ENCODE results near the gene SAC3D1. TPM values are rescaled to one million over a fixed set of nuclear protein-coding genes. Genes with fewer than 3 reads are reported as not detected.

Gene SAC3D1
- total and polyA plus RNA-seq, 2 donors (not counting 1 experiment from before 2014, with no cell fraction given): 3.1 to 8.6 TPM

GRCh38 chr11:65035579-65035978 lies 5.4 kb upstream of the SAC3D1 start:
- DNase-seq (ENCODE audit: low read depth in 2 of 2): no peak
- H3K9me3 ChIP-seq (ENCODE audit: control insufficient read depth, insufficient read depth, low read depth, low read length): no peaks in the 10 kb centered on the region
- H3K79me2 ChIP-seq (ENCODE audit: control insufficient read depth, insufficient read depth, low read length): no peaks in the 10 kb centered on the region
- H3K27me3 ChIP-seq (ENCODE audit: control insufficient read depth, insufficient read depth, low read length): no peaks in the 10 kb centered on the region
- peaks cover 7% of the 10 kb centered on the region for H3K36me3 ChIP-seq (ENCODE audit: control insufficient read depth, insufficient read depth, low read length)
- H3K9ac ChIP-seq (ENCODE audit: insufficient read depth, low read length): no peak overlapping the region
- H3K4me2 ChIP-seq (ENCODE audit: extremely low read depth, insufficient read depth, low read length): no peak overlapping the region
- H4K20me1 ChIP-seq (ENCODE audit: control insufficient read depth, extremely low read depth, insufficient read depth, low read length): no peaks in the 10 kb centered on the region
- no peak overlapping the region for H3K27ac ChIP-seq (ENCODE audit: insufficient read depth, low read length)
- no peaks in the 10 kb centered on the region for H3K4me1 ChIP-seq (ENCODE audit: control insufficient read depth, extremely low read depth, insufficient read depth, low read length)
- H2AFZ ChIP-seq (ENCODE audit: low read length): no peak overlapping the region
- TF ChIP-seq EZH2 (IDR thresholded peaks at IDR 0.05; ENCODE audit: low read length, missing control alignments): no peak
- TF ChIP-seq, protein P1, sequence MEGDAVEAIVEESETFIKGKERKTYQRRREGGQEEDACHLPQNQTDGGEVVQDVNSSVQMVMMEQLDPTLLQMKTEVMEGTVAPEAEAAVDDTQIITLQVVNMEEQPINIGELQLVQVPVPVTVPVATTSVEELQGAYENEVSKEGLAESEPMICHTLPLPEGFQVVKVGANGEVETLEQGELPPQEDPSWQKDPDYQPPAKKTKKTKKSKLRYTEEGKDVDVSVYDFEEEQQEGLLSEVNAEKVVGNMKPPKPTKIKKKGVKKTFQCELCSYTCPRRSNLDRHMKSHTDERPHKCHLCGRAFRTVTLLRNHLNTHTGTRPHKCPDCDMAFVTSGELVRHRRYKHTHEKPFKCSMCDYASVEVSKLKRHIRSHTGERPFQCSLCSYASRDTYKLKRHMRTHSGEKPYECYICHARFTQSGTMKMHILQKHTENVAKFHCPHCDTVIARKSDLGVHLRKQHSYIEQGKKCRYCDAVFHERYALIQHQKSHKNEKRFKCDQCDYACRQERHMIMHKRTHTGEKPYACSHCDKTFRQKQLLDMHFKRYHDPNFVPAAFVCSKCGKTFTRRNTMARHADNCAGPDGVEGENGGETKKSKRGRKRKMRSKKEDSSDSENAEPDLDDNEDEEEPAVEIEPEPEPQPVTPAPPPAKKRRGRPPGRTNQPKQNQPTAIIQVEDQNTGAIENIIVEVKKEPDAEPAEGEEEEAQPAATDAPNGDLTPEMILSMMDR (conservative IDR thresholded peaks at IDR 0.05 in 1 of 2, IDR thresholded peaks at IDR 0.05 in 1 of 2; ENCODE audit: low read depth in 1 of 2, low read length in 2 of 2): no peak
- no peak overlapping the region for H3K4me3 ChIP-seq (replicated peaks in 1 of 4; ENCODE audit: control extremely low read depth in 1 of 4, insufficient read depth in 1 of 4, low read depth in 3 of 4, low read length in 4 of 4)

DNA sequence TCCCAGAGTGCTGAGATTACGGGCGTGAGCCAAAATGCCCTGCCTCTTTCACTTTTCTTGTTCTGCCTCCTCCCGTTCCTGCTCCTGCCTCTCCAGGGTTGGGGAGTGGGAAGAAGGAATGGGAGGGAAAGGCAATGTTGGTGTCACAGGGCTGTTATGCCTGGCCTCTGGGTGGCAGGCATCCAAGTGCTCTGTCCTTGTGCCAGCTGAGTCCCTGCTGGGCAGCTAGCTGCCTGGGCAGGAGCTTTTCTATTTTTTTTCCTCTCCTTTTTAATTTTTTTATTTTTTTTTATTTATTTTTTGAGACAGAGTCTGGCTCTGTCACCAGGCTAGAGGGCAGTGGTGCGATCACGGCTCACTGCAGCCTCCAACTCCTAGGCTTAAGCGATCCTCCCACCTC lies 4.1 kb upstream of the SAC3D1 start:
- no peak for TF ChIP-seq EZH2 (IDR thresholded peaks at IDR 0.05; ENCODE audit: low read length, missing control alignments)
- TF ChIP-seq, protein P1 (conservative IDR thresholded peaks at IDR 0.05 in 1 of 2, IDR thresholded peaks at IDR 0.05 in 1 of 2; ENCODE audit: low read depth in 1 of 2, low read length in 2 of 2): no peak
- H4K20me1 ChIP-seq (ENCODE audit: control insufficient read depth, extremely low read depth, insufficient read depth, low read length): no peaks in the 10 kb centered on the region
- H3K9me3 ChIP-seq (ENCODE audit: control insufficient read depth, insufficient read depth, low read depth, low read length): no peaks in the 10 kb centered on the region
- H3K36me3 ChIP-seq (ENCODE audit: control insufficient read depth, insufficient read depth, low read length): peaks cover 7% of the 10 kb centered on the region
- peaks cover 4% of the 10 kb centered on the region for H3K79me2 ChIP-seq (ENCODE audit: control insufficient read depth, insufficient read depth, low read length)
- no peaks in the 10 kb centered on the region for H3K27me3 ChIP-seq (ENCODE audit: control insufficient read depth, insufficient read depth, low read length)
- H3K9ac ChIP-seq (ENCODE audit: insufficient read depth, low read length): no peak overlapping the region
- no peak overlapping the region for H2AFZ ChIP-seq (ENCODE audit: low read length)
- no peak overlapping the region for H3K4me2 ChIP-seq (ENCODE audit: extremely low read depth, insufficient read depth, low read length)
- no peak for DNase-seq (ENCODE audit: low read depth in 2 of 2)
- H3K4me3 ChIP-seq (replicated peaks in 1 of 4; ENCODE audit: control extremely low read depth in 1 of 4, insufficient read depth in 1 of 4, low read depth in 3 of 4, low read length in 4 of 4): no peak overlapping the region
- no peaks in the 10 kb centered on the region for H3K4me1 ChIP-seq (ENCODE audit: control insufficient read depth, extremely low read depth, insufficient read depth, low read length)
- no peak overlapping the region for H3K27ac ChIP-seq (ENCODE audit: insufficient read depth, low read length)

DNA sequence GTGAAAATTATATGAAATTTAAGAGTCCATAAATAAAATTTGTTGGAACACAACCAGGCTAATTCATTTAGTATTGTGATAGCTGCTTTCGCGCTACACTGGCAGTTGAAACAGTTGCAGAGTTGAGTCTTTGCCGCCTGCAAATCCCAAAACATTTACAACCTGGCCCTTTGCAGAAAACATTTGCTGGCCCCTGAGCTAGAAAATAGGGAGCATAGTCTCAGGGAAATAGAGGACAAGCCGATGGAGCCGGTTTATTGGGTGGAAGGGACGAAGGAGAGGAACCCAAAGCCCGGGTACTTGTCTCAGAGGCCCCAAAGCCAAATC lies 527 bp upstream of the SAC3D1 start:
- Histone ChIP-seq H3K4me2 (ENCODE audit: extremely low read depth, insufficient read depth, low read length) (peak overlapping the region; percentile 67), H3K9me3 (ENCODE audit: control insufficient read depth, insufficient read depth, low read depth, low read length) (no peaks in the 10 kb centered on the region), H3K4me1 (ENCODE audit: control insufficient read depth, extremely low read depth, insufficient read depth, low read length) (no peaks in the 10 kb centered on the region), H4K20me1 (ENCODE audit: control insufficient read depth, extremely low read depth, insufficient read depth, low read length) (no peaks in the 10 kb centered on the region), H2AFZ (ENCODE audit: low read length) (peak overlapping the region; percentile 64), H3K36me3 (ENCODE audit: control insufficient read depth, insufficient read depth, low read length) (peaks cover 11% of the 10 kb centered on the region), H3K4me3 (replicated peaks in 1 of 4; ENCODE audit: control extremely low read depth in 1 of 4, insufficient read depth in 1 of 4, low read depth in 3 of 4, low read length in 4 of 4) (peak overlapping the region; percentile 53 to 72 (median 66)), H3K27me3 (ENCODE audit: control insufficient read depth, insufficient read depth, low read length) (no peaks in the 10 kb centered on the region), H3K79me2 (ENCODE audit: control insufficient read depth, insufficient read depth, low read length) (peaks cover 9% of the 10 kb centered on the region), H3K27ac (ENCODE audit: insufficient read depth, low read length) (peak overlapping the region; percentile 63), H3K9ac (ENCODE audit: insufficient read depth, low read length) (peak overlapping the region; percentile 52)
- no peak for TF ChIP-seq EZH2 (IDR thresholded peaks at IDR 0.05; ENCODE audit: low read length, missing control alignments)
- TF ChIP-seq, protein P1 (conservative IDR thresholded peaks at IDR 0.05 in 1 of 2, IDR thresholded peaks at IDR 0.05 in 1 of 2; ENCODE audit: low read depth in 1 of 2, low read length in 2 of 2): no peak
- DNase-seq (ENCODE audit: low read depth in 2 of 2): no peak

All from fibroblast of lung (primary cell).